ENCODE data around the gene SPESP1.

DNA sequence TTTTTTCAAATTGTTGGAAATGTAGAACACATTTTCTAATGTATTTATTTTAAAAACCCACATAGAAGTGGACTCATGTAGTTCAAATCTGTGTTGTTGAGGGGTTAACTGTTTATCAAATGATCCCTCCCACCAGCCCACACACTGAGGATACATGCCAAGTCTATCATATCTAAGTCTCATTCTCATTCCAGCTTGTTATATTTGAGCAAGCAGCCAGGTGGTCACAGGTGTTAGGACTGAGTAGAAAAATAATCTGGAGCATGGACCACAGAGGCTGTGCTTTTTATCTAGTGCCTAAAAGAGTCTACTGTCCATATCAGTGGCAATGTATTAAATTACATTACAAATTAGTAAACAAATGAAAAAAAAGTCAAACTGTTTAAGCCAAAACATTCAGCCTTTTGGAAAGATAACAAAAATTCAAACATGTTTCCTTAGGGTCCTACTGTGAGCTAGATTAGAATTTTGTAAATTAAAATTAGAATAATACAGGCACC, 20.7 kb upstream of the SPESP1 start:
- TF ChIP-seq, protein P1, sequence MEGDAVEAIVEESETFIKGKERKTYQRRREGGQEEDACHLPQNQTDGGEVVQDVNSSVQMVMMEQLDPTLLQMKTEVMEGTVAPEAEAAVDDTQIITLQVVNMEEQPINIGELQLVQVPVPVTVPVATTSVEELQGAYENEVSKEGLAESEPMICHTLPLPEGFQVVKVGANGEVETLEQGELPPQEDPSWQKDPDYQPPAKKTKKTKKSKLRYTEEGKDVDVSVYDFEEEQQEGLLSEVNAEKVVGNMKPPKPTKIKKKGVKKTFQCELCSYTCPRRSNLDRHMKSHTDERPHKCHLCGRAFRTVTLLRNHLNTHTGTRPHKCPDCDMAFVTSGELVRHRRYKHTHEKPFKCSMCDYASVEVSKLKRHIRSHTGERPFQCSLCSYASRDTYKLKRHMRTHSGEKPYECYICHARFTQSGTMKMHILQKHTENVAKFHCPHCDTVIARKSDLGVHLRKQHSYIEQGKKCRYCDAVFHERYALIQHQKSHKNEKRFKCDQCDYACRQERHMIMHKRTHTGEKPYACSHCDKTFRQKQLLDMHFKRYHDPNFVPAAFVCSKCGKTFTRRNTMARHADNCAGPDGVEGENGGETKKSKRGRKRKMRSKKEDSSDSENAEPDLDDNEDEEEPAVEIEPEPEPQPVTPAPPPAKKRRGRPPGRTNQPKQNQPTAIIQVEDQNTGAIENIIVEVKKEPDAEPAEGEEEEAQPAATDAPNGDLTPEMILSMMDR (IDR thresholded peaks at IDR 0.05), result no peak
- no peak for TF ChIP-seq EZH2 (IDR thresholded peaks at IDR 0.05; ENCODE audit: borderline replicate concordance, insufficient read depth, low read depth, low read length, poor library complexity, severe bottlenecking)

All from B cell (primary cell).